NCI-H128 (cell line): ENCODE measurements around the gene C17orf58.
A peak's percentile ranks its signal among the peaks of the same experiment; 100 is the strongest.
"Not testable (repeated sequence)": the region's sequence is repeated elsewhere in the genome, so short reads cannot be mapped to it uniquely, and the experiment has no call there.

ENCODE experiments used
- DNase-seq: peaks from one replicate; lab custom pipeline; 2025; ENCODE audit not compliant: unreplicated experiment; lab: John Stamatoyannopoulos, UW

C17orf58 gene

GRCh38 chr17:68004201-68004600, 7.9 kb upstream of the C17orf58 start:
- DNase-seq, result no peak

- DNase-seq, result no peak
Observed at GRCh38 chr17:67999291-67999911, 3.1 kb upstream of the C17orf58 start.

- DNase-seq, result no peak
Observed at GRCh38 chr17:67998466-67998865, 2.2 kb upstream of the C17orf58 start.

GRCh38 chr17:67995570-67996263, 552 bp downstream of the C17orf58 start:
- no peak for DNase-seq

GRCh38 chr17:67994817-67995569, 1.3 kb downstream of the C17orf58 start:
- DNase-seq, result no peak

GRCh38 chr17:67993998-67994361, 2.3 kb downstream of the C17orf58 start:
- no peak for DNase-seq

GRCh38 chr17:67993153-67993997, 2.9 kb downstream of the C17orf58 start:
- DNase-seq, result peak; percentile 27

GRCh38 chr17:67992548-67993152, 3.6 kb downstream of the C17orf58 start:
- no peak for DNase-seq

GRCh38 chr17:67990909-67991308, 5.4 kb downstream of the C17orf58 start:
- no peak for DNase-seq

- DNase-seq, result no peak
Observed at GRCh38 chr17:67983383-67983688, 12.9 kb downstream of the C17orf58 start.

- DNase-seq, result no peak
Observed at GRCh38 chr17:67982686-67983382, 13.4 kb downstream of the C17orf58 start.

- no peak for DNase-seq
Observed at GRCh38 chr17:67982034-67982640, 14.1 kb downstream of the C17orf58 start.

GRCh38 chr17:67980883-67981282, 15.4 kb downstream of the C17orf58 start:
- not testable (repeated sequence) for DNase-seq

GRCh38 chr17:67980456-67980855, 15.8 kb downstream of the C17orf58 start:
- no peak for DNase-seq

GRCh38 chr17:67976306-67976705, 20.0 kb downstream of the C17orf58 start:
- DNase-seq, result not testable (repeated sequence)

GRCh38 chr17:67974598-67975066, 21.6 kb downstream of the C17orf58 start:
- DNase-seq, result no peak

GRCh38 chr17:67974185-67974584, 22.1 kb downstream of the C17orf58 start:
- DNase-seq, result no peak

- no peak for DNase-seq
Observed at GRCh38 chr17:67970783-67971182, 25.5 kb downstream of the C17orf58 start.

- peak; percentile 12 for DNase-seq
Observed at GRCh38 chr17:67963145-67963572, 33.1 kb downstream of the C17orf58 start.

GRCh38 chr17:67962156-67962555, 34.1 kb downstream of the C17orf58 start:
- not testable (repeated sequence) for DNase-seq
